Activated CD4-positive, alpha-beta T cell treated with anti-CD3 and anti-CD28 coated beads, Interleukin-2, amount 10 ng/mL, durations not matched to agents 7 days and 5 days (primary cell): Measurements from ENCODE around the gene MTNR1B. TPM values are rescaled to one million over a fixed set of nuclear protein-coding genes. Genes with fewer than 3 reads are reported as not detected.

Experiments used
- CTCF ChIA-PET: fragments of 350-600 bp; sonication (Branson Sonifier 250); formaldehyde crosslinking; loops from one replicate; lab custom pipeline; 2021; ENCODE audit warnings: antibody characterized with exemption; lab: Charles Lee
- POLR2A ChIA-PET: fragments of 350-600 bp; sonication (Branson Sonifier 250); formaldehyde crosslinking; loops from one replicate; lab custom pipeline; 2021; ENCODE audit warnings: antibody characterized with exemption; lab: Charles Lee
- DNase-seq: peaks from one replicate; pipeline ENCODE4 v3.0.0-alpha.2; 2020
- H3K27ac Mint-ChIP-seq: one replicate; pipeline ENCODE4 v1.8.0; 2021; ENCODE audit warnings: mild to moderate bottlenecking, moderate library complexity, mixed read lengths
- H3K27me3 Mint-ChIP-seq: one replicate; pipeline ENCODE4 v1.8.0; 2021; ENCODE audit warnings: mixed read lengths
- H3K36me3 Mint-ChIP-seq: one replicate; pipeline ENCODE4 v1.8.0; 2021; ENCODE audit warnings: low read depth, mixed read lengths
- H3K4me1 Mint-ChIP-seq: one replicate; pipeline ENCODE4 v1.8.0; 2021; ENCODE audit warnings: mixed read lengths
- H3K4me3 Mint-ChIP-seq: one replicate; pipeline ENCODE4 v1.8.0; 2021; ENCODE audit warnings: mild to moderate bottlenecking, moderate library complexity, mixed read lengths
- H3K9me3 Mint-ChIP-seq: one replicate; pipeline ENCODE4 v1.8.0; 2021; ENCODE audit warnings: mixed read lengths
- total RNA-seq, 2 experiments: library from RNA; stranded (reverse); gene quantifications; one replicate each; pipeline ENCODE4 v1.2.3, GENCODE V29; 2021

The MTNR1B gene
- total RNA-seq, 2 experiments from 2014 or later, result not detected

GRCh38 chr11:92962446-92962845 lies 7.0 kb upstream of the MTNR1B start:
- H3K36me3 Mint-ChIP-seq, result no peaks in the 10 kb centered on the region

GRCh38 chr11:92964471-92964870 lies 5.0 kb upstream of the MTNR1B start:
- Mint-ChIP-seq H3K27me3 (peaks cover 13% of the 10 kb centered on the region), H3K4me3 (no peak overlapping the region), H3K9me3 (no peaks in the 10 kb centered on the region), H3K36me3 (no peaks in the 10 kb centered on the region), H3K27ac (no peak overlapping the region), H3K4me1 (no peaks in the 10 kb centered on the region)
- ChIA-PET POLR2A (no interaction called here), CTCF (interaction anchor here (1.4 kb wide), 1 partner anchor 7 kb away, joined by 3 read pairs; no protein-coding TSS in a partner anchor)
- no peak for DNase-seq

More at GRCh38 chr11:92962446-92962845, 7.0 kb upstream of the MTNR1B start:
- Mint-ChIP-seq H3K4me3 (no peak overlapping the region), H3K9me3 (no peaks in the 10 kb centered on the region), H3K4me1 (no peaks in the 10 kb centered on the region), H3K27me3 (peaks cover 6% of the 10 kb centered on the region), H3K27ac (no peak overlapping the region)
- ChIA-PET CTCF (no interaction called here), POLR2A (no interaction called here)
- DNase-seq, result no peak

- H3K4me1 Mint-ChIP-seq, result no peaks in the 10 kb centered on the region
Measured at GRCh38 chr11:92965196-92965595, 4.3 kb upstream of the MTNR1B start.

GRCh38 chr11:92967178-92967577 lies 2.3 kb upstream of the MTNR1B start:
- Mint-ChIP-seq H3K27me3 (peaks cover 21% of the 10 kb centered on the region), H3K27ac (no peak overlapping the region), H3K36me3 (no peaks in the 10 kb centered on the region), H3K4me1 (no peaks in the 10 kb centered on the region), H3K9me3 (no peaks in the 10 kb centered on the region), H3K4me3 (no peak overlapping the region)
- no peak for DNase-seq
- ChIA-PET CTCF (no interaction called here), POLR2A (no interaction called here)

More at GRCh38 chr11:92965196-92965595, 4.3 kb upstream of the MTNR1B start:
- H3K9me3 Mint-ChIP-seq, result no peaks in the 10 kb centered on the region
- CTCF ChIA-PET, result interaction anchor here (1.4 kb wide), 1 partner anchor 8 kb away, joined by 3 read pairs; no protein-coding TSS in a partner anchor
- no peaks in the 10 kb centered on the region for H3K36me3 Mint-ChIP-seq
- no peak overlapping the region for H3K27ac Mint-ChIP-seq
- POLR2A ChIA-PET, result no interaction called here
- DNase-seq, result no peak
- H3K27me3 Mint-ChIP-seq, result peaks cover 17% of the 10 kb centered on the region
- H3K4me3 Mint-ChIP-seq, result no peak overlapping the region

- Mint-ChIP-seq H3K36me3 (no peaks in the 10 kb centered on the region), H3K27me3 (peaks cover 21% of the 10 kb centered on the region), H3K4me1 (no peaks in the 10 kb centered on the region), H3K9me3 (no peaks in the 10 kb centered on the region), H3K4me3 (no peak overlapping the region), H3K27ac (no peak overlapping the region)
- ChIA-PET POLR2A (no interaction called here), CTCF (no interaction called here)
- no peak for DNase-seq
Measured at GRCh38 chr11:92967867-92968266, 1.6 kb upstream of the MTNR1B start.

GRCh38 chr11:92969293-92969633 lies 188 bp upstream of the MTNR1B start:
- no peaks in the 10 kb centered on the region for H3K4me1 Mint-ChIP-seq
- H3K9me3 Mint-ChIP-seq, result no peaks in the 10 kb centered on the region
- H3K27ac Mint-ChIP-seq, result no peak overlapping the region
- ChIA-PET POLR2A (no interaction called here), CTCF (no interaction called here)
- peaks cover 20% of the 10 kb centered on the region for H3K27me3 Mint-ChIP-seq
- no peaks in the 10 kb centered on the region for H3K36me3 Mint-ChIP-seq
- no peak overlapping the region for H3K4me3 Mint-ChIP-seq
- no peak for DNase-seq

- POLR2A ChIA-PET, result no interaction called here
- H3K27ac Mint-ChIP-seq, result no peak overlapping the region
- H3K36me3 Mint-ChIP-seq, result no peaks in the 10 kb centered on the region
- DNase-seq, result no peak
- peaks cover 17% of the 10 kb centered on the region for H3K27me3 Mint-ChIP-seq
- CTCF ChIA-PET, result no interaction called here
- no peaks in the 10 kb centered on the region for H3K4me1 Mint-ChIP-seq
- H3K9me3 Mint-ChIP-seq, result no peaks in the 10 kb centered on the region
- H3K4me3 Mint-ChIP-seq, result no peak overlapping the region
Measured at GRCh38 chr11:92972248-92972647, 2.8 kb downstream of the MTNR1B start.

- H3K36me3 Mint-ChIP-seq, result no peaks in the 10 kb centered on the region
- ChIA-PET POLR2A (no interaction called here), CTCF (no interaction called here)
- no peak for DNase-seq
- no peaks in the 10 kb centered on the region for H3K4me1 Mint-ChIP-seq
- peaks cover 4% of the 10 kb centered on the region for H3K27me3 Mint-ChIP-seq
- no peaks in the 10 kb centered on the region for H3K9me3 Mint-ChIP-seq
- no peak overlapping the region for H3K4me3 Mint-ChIP-seq
- H3K27ac Mint-ChIP-seq, result no peak overlapping the region
Measured at GRCh38 chr11:92975285-92975684, 5.8 kb downstream of the MTNR1B start.

GRCh38 chr11:92976681-92977080 lies 7.2 kb downstream of the MTNR1B start:
- ChIA-PET POLR2A (no interaction called here), CTCF (no interaction called here)
- Mint-ChIP-seq H3K36me3 (no peaks in the 10 kb centered on the region), H3K4me3 (no peak overlapping the region), H3K27me3 (no peaks in the 10 kb centered on the region), H3K9me3 (no peaks in the 10 kb centered on the region), H3K4me1 (no peaks in the 10 kb centered on the region), H3K27ac (no peak overlapping the region)
- no peak for DNase-seq

- ChIA-PET POLR2A (no interaction called here), CTCF (no interaction called here)
- no peaks in the 10 kb centered on the region for H3K4me1 Mint-ChIP-seq
- H3K36me3 Mint-ChIP-seq, result no peaks in the 10 kb centered on the region
- no peak for DNase-seq
- H3K9me3 Mint-ChIP-seq, result no peaks in the 10 kb centered on the region
- H3K4me3 Mint-ChIP-seq, result no peak overlapping the region
- H3K27ac Mint-ChIP-seq, result no peak overlapping the region
- no peaks in the 10 kb centered on the region for H3K27me3 Mint-ChIP-seq
Measured at GRCh38 chr11:92977401-92977800, 8.0 kb downstream of the MTNR1B start.

GRCh38 chr11:92978271-92979111 lies 9.0 kb downstream of the MTNR1B start:
- Mint-ChIP-seq H3K9me3 (no peaks in the 10 kb centered on the region), H3K27me3 (no peaks in the 10 kb centered on the region), H3K36me3 (no peaks in the 10 kb centered on the region), H3K27ac (no peak overlapping the region), H3K4me3 (no peak overlapping the region), H3K4me1 (no peaks in the 10 kb centered on the region)
- ChIA-PET POLR2A (no interaction called here), CTCF (no interaction called here)
- no peak for DNase-seq

- no peaks in the 10 kb centered on the region for H3K27me3 Mint-ChIP-seq
- no peak overlapping the region for H3K4me3 Mint-ChIP-seq
- no peaks in the 10 kb centered on the region for H3K36me3 Mint-ChIP-seq
- no peaks in the 10 kb centered on the region for H3K4me1 Mint-ChIP-seq
- no peaks in the 10 kb centered on the region for H3K9me3 Mint-ChIP-seq
- no peak for DNase-seq
- H3K27ac Mint-ChIP-seq, result no peak overlapping the region
- ChIA-PET POLR2A (no interaction called here), CTCF (no interaction called here)
Measured at GRCh38 chr11:92979176-92979575, 9.7 kb downstream of the MTNR1B start.

GRCh38 chr11:92980312-92980711 lies 10.9 kb downstream of the MTNR1B start:
- Mint-ChIP-seq H3K4me3 (no peak overlapping the region), H3K4me1 (no peaks in the 10 kb centered on the region), H3K27me3 (no peaks in the 10 kb centered on the region), H3K27ac (no peak overlapping the region), H3K9me3 (no peaks in the 10 kb centered on the region), H3K36me3 (no peaks in the 10 kb centered on the region)
- POLR2A ChIA-PET, result no interaction called here
- DNase-seq, result no peak
- CTCF ChIA-PET, result no interaction called here
